Ovary (tissue), 9 donors: ENCODE data around the gene KCNJ9. TPM values are rescaled to one million over a fixed set of nuclear protein-coding genes. Genes with fewer than 3 reads are reported as not detected.

Experiments used
- DNase-seq, 5 donors: peaks; one replicate each; pipeline ENCODE4 v3.0.0-alpha.2; 2019 to 2020
- H3K27ac ChIP-seq, 2 donors: fragments of 200-600 bp; one replicate each; pipeline versions ENCODE4 v1.5.1 to v1.8.0; 2019 to 2022
- H3K27me3 ChIP-seq: fragments of 200-600 bp; one replicate; pipeline ENCODE4 v1.8.0; 2022
- H3K36me3 ChIP-seq: fragments of 200-600 bp; sonication (generic); one replicate; pipeline ENCODE4 v1.5.1; 2019
- H3K4me1 ChIP-seq: one replicate; pipeline ENCODE4 v1.8.1; 2013; ENCODE audit warnings: mild to moderate bottlenecking, moderate library complexity; ENCODE audit not compliant: insufficient read depth
- H3K4me3 ChIP-seq: fragments of 200-600 bp; sonication (generic); one replicate; pipeline ENCODE4 v1.5.1; 2017
- H3K9me3 ChIP-seq, 2 donors: fragments of 200-600 bp in 1 of 2; sonication (generic) in 1 of 2; one replicate each; pipeline versions ENCODE4 v1.5.1 to v1.8.1; 2013 to 2019; ENCODE audit warnings: mild to moderate bottlenecking in 1 of 2, moderate library complexity in 1 of 2
- CTCF ChIP-seq, 3 donors: fragments of 450-650 bp in 2 of 3; fragments of 200-600 bp in 1 of 3; IDR thresholded peaks; one replicate each; pipeline versions ENCODE4 v1.5.1 to v1.8.0; 2016 to 2022; ENCODE audit warnings: antibody characterized with exemption in 3 of 3, mild to moderate bottlenecking in 1 of 3
- EP300 ChIP-seq: sonication (generic); formaldehyde crosslinking; IDR thresholded peaks from one replicate; pipeline ENCODE4 v1.6.1; 2017; ENCODE audit warnings: antibody characterized with exemption
- POLR2A ChIP-seq: fragments of 450-650 bp; IDR thresholded peaks from one replicate; pipeline ENCODE4 v1.6.1; 2017; ENCODE audit warnings: antibody characterized with exemption, mild to moderate bottlenecking, moderate library complexity
- WGBS, 3 donors: extraction: QIAGEN DNeasy Blood & Tissue Kit in 1 of 3; methylation state at CpG; one replicate each; pipeline versions ENCODE4 v1.1.5 to v1.1.7; 2013 to 2017; 5-methylcytosine and 5-hydroxymethylcytosine counted together
- intact Hi-C, 4 donors: fragments of 100-400 bp; cut with DNase I; formaldehyde crosslinking; loops; one replicate each; pipeline versions ENCODE4 v1.11.0 to v1.15.1; 2022 to 2023
- polyA plus RNA-seq, 2 donors: library from polyadenylated mRNA; stranded (reverse); fragments of 200-250 nt in 1 of 2; fragments of 350-450 nt in 1 of 2; fragmentation: Illumina TruSeq in 1 of 2; extraction: RNeasy Lipid Tissue Mini Kit (QIAGEN cat#74804) in 1 of 2; gene quantifications; one replicate each; pipeline ENCODE4 v1.2.3, GENCODE V29; 2013 to 2014
- total RNA-seq, 7 donors: library from RNA; depleted of rRNA in 2 of 7; stranded (reverse); fragments of >200 nt in 2 of 7; fragmentation: NEBNext Ultra II Directional in 3 of 7; extraction: Animal tissue kit (Norgen Biotek cat#: 25700) in 3 of 7; gene quantifications; one replicate each; pipeline versions ENCODE4 v1.1.0 to v1.2.4, GENCODE V29; 2016 to 2023
- donor health status: DM: no; HTN: no; CAD: no; lungs with moderate emphysema.
- donor health status: DM: no; HTN: no; CAD: no.
- donor health status: Bipolar disorder and iron deficiency.
- donor health status: DM: yes; HTN: yes; CAD: no.
- donor health status: DM: no; HTN: no; CAD: no.
- donor health status: DM: yes; HTN: yes; CAD: no.

Gene KCNJ9
- total and polyA plus RNA-seq, 9 donors = 0.01 TPM; not detected in 8

GRCh38 chr1:160056648-160057169, 24.6 kb upstream of the KCNJ9 start:
- TF ChIP-seq POLR2A (no peak), EP300 (no peak), CTCF (IDR thresholded peaks at IDR 0.05) (no peak)
- no peak overlapping the region for H3K4me3 ChIP-seq
- H3K36me3 ChIP-seq = no peaks in the 10 kb centered on the region
- H3K9me3 ChIP-seq = no peaks in the 10 kb centered on the region
- intact Hi-C loops = no loop called here
- 74 to 76% (median 76%) methylated on average over 1 of the region's 1 CpG for WGBS, 3 donors
- no peaks in the 10 kb centered on the region for H3K27me3 ChIP-seq
- DNase-seq = no peak
- H3K4me1 ChIP-seq = no peaks in the 10 kb centered on the region
- no peak overlapping the region for H3K27ac ChIP-seq

GRCh38 chr1:160058087-160058486, 23.3 kb upstream of the KCNJ9 start:
- no peaks in the 10 kb centered on the region for H3K4me1 ChIP-seq
- TF ChIP-seq EP300 (no peak), CTCF (IDR thresholded peaks at IDR 0.05) (no peak), POLR2A (no peak)
- no peaks in the 10 kb centered on the region for H3K9me3 ChIP-seq
- H3K36me3 ChIP-seq = no peaks in the 10 kb centered on the region
- no peaks in the 10 kb centered on the region for H3K27me3 ChIP-seq
- intact Hi-C loops = no loop called here
- no peak overlapping the region for H3K4me3 ChIP-seq
- H3K27ac ChIP-seq = no peak overlapping the region
- 30 to 41% (median 37%) methylated on average over 2 of the region's 2 CpGs for WGBS, 3 donors
- DNase-seq = no peak

GRCh38 chr1:160061369-160062229, 19.7 kb upstream of the KCNJ9 start:
- intact Hi-C loops = no loop called here
- H3K4me1 ChIP-seq = no peaks in the 10 kb centered on the region
- no peak overlapping the region for H3K4me3 ChIP-seq
- TF ChIP-seq CTCF (IDR thresholded peaks at IDR 0.05) = no peak
- no peak for TF ChIP-seq EP300
- no peak for TF ChIP-seq POLR2A
- no peak for DNase-seq
- H3K9me3 ChIP-seq = no peaks in the 10 kb centered on the region
- WGBS, 3 donors = 38 to 49% (median 39%) methylated on average over 14 to 15 of the region's 15 CpGs
- H3K36me3 ChIP-seq = no peaks in the 10 kb centered on the region
- no peaks in the 10 kb centered on the region for H3K27me3 ChIP-seq
- H3K27ac ChIP-seq = no peak overlapping the region

DNA sequence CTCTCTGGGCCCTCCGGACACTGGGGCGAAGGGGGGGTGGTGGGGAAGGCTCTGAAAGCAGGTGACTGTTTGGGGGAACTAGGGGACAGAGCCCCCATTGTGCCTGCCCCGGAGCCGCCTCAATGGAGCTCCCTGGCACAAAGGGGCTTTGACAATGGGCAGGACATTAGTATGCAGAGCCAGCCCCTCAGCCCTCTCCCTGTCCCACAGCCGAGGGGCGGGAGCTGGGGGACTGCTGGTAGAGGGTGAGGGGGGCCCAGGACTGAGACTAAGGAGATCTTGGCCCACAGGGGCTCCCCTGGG, 19.2 kb upstream of the KCNJ9 start:
- H3K27ac ChIP-seq = no peak overlapping the region
- H3K4me1 ChIP-seq = no peaks in the 10 kb centered on the region
- WGBS, 3 donors = 62 to 74% (median 62%) methylated on average over 6 of the region's 6 CpGs
- H3K36me3 ChIP-seq = no peaks in the 10 kb centered on the region
- no peak for DNase-seq
- H3K27me3 ChIP-seq = no peaks in the 10 kb centered on the region
- H3K9me3 ChIP-seq = no peaks in the 10 kb centered on the region
- intact Hi-C loops = no loop called here
- no peak overlapping the region for H3K4me3 ChIP-seq
- no peak for TF ChIP-seq CTCF (IDR thresholded peaks at IDR 0.05)
- TF ChIP-seq EP300 = no peak
- TF ChIP-seq POLR2A = no peak
